ENCODE measurements around the gene TOP2B.

GRCh38 chr3:25664812-25665314 is at the start of gene TOP2B:
- TF ChIP-seq CTCF (IDR thresholded peaks at IDR 0.05) (no peak), POLR2AphosphoS5 (IDR thresholded peaks at IDR 0.05; ENCODE audit: low read depth, low read length) (peak; percentile 26; the same call in 1 of the 2 replicates), REST (IDR thresholded peaks at IDR 0.05; ENCODE audit: insufficient read depth in 1 of 2, low read depth in 2 of 2, low read length in 1 of 2) (no peak), SIN3A (IDR thresholded peaks at IDR 0.05; ENCODE audit: borderline replicate concordance, insufficient read depth, low read depth, low read length) (no peak)

Measured in Panc1 (cell line).